HG03103 (cell line): Measurements from ENCODE around the gene C9orf85.
"Not testable (repeated sequence)": the region's sequence is repeated elsewhere in the genome, so short reads cannot be mapped to it uniquely, and the experiment has no call there.

Experiments used
- ATAC-seq: cut with Tn5 transposase; IDR thresholded peaks from one replicate; pipeline ENCODE4 v1.9.1; 2021; ENCODE audit warnings: low read depth; ENCODE audit not compliant: unreplicated experiment

The C9orf85 gene

DNA sequence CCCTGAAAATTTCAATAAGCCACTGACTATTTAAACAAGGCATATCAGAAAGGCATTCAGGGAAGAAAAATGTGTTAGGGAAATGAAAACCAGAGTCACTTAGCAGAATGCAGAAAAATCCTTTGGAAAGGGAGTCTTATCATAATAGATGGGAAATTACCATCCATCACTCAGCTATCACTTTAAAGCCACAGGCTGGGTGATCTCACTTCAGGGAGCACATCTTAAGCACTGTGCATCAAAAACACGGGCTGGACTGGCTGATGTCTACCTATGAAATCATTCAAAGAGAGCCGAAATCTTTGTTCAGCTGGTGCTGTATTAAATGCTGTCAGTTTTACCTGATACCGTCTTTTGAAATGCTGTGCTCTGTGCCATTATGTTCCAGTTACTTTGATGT lies 75.5 kb downstream of the C9orf85 start:
- ATAC-seq: no peak

DNA sequence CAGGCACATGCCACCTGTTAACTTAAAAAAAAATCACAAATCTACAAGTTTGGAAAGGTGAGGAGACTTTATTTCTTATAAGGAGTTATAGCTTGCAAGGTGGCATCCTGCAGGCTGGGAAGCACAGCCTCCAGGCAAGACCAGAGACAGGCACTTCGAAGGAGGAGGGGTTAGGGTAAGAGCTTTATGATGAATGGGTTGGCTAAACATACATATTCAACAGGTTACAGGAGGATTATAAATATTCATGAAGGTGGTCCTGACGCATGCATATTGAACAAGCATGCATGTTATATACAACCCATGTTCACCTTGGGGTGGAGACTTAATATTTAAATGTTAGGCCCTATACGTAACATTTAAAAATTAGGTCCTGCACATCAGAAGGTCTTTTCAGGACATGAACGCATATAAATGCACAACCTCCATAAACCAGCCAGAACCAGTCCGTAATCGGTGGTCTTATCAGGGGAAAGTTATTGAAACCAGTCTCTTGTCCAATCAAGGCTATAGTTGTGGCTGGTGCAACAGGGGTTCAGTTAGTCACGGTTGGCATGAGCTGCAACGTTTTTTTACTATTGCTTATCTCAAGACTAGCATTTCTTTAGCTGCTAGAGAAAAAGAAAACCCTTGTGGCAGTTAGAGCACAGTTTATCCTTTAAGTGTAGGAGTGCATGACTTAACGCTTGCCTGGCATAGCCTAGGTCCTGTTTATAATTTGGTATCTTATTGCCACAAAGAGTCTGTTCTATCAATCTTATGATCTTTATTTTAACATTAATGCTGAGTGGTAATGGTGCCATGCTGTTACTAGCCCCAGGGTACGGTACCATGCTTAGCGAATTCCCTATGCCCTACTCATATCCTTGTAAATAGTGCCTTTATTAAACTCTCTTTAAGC lies 76.3 kb downstream of the C9orf85 start:
- ATAC-seq: no peak

DNA sequence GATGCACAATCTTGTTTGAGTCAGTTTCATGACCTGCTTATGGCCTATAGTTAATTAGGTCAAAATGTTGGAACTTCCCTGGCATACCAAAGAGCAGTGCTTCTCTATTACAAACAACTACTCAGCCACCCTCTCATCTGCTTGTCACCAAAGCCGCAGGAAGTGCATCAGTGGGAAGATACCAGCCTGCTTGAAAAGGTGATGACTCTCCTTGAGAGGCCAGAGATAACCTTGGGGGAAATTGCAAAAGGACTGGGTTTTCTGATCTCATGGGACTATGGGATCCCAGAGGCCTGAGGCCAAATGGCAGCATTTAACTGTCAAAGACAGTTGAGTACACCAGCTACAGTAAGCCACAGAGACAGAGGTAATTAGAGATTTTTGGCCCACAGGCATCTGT lies 79.0 kb downstream of the C9orf85 start:
- ATAC-seq: no peak

DNA sequence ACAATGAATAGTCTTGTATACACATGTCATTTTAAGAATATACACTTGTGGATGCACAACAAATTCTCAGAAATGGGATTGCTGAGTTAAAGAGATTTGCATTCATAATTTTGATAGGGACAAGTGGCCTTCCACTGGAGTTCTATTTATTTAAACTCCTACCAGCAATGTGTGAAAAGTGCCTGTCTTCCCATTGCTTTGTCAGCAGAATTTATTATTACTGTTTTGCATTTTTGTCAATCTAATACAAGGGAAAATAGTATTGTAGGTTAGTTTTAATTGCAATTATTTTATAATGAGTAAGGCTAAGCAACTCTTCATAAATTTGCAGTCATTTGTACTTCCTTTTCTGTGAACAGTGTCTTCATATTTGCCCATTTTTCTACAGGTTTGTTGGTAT lies 94.0 kb downstream of the C9orf85 start:
- ATAC-seq: no peak

DNA sequence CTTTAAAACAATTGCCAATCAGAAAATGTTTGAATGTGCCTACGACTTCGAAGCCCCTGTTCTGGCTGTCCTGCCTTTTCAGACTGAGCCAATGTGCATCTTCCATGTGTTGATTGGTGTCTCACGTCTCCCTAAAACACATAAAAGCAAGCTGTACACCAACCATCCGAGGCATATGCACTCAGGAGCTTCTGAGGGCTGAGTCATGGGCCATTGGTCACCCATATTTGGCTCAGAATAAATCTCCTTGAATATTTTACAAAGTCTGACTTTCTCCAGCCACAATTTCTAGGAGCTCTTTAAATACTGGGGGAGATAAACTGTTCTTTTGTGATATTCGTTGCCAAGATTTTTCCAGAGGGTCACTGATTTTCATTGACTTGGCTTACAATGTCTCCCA lies 95.1 kb downstream of the C9orf85 start:
- no peak for ATAC-seq

DNA sequence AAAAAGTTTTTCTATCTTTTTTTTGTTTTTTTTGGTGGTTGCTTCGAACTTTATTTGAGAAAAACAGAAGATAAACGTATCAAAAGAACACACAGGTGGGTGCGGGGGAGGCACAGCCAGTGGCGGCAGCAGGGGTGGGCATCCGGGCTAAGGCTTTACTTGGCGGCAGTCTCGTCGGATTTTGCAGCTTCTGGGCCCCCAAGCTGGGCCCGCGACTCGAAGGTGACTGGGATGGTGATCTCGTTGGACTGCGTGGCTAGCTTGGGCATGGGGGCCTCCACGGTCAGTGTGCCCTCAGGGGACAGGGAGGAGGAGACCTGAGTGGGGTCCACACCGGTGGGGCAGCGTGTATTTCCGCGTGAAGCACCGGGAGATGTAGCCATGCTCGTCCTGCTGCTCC lies 96.3 kb downstream of the C9orf85 start:
- ATAC-seq: not testable (repeated sequence)

DNA sequence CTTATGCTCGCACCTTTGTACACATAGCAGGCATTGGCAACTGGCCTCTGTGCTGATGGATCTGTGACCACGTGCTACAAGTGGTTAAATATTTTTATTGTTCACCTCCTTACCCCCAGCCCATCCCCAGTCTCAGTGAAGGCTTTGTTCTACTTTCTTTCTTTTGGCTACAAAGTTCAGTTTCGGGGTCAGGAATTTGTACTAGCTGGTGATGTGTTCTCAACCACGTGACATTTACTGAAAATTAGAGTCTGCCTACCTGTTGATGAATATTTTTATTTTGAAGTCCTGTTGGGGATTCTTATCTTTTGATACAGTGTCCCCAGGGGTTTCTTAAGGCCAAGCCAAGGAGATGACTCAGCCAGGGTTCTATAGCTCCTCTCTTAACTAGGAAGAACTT lies 101.2 kb downstream of the C9orf85 start:
- ATAC-seq: no peak

DNA sequence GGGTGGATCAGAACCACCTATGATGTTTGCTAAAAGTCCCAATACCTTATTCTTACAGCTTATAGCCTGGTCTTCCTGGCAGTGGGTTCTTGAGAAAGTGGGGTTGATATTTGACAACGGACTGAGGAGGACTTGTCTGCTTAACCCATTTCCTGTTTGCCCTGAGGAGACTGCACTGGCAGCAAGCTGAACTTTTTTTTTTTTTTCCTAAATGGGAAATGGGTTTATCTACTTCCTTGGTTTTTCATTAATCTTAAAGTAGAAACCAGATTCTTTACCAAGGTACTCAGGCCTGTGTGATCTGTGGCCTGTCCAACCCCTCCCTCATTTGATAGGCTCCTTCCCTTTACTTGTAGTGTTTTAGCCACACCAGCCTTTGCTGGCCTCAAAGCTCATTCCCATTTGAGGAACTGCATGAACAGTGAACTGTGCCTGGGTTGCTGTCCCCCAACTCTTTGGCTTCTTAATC lies 101.9 kb downstream of the C9orf85 start:
- ATAC-seq: no peak

DNA sequence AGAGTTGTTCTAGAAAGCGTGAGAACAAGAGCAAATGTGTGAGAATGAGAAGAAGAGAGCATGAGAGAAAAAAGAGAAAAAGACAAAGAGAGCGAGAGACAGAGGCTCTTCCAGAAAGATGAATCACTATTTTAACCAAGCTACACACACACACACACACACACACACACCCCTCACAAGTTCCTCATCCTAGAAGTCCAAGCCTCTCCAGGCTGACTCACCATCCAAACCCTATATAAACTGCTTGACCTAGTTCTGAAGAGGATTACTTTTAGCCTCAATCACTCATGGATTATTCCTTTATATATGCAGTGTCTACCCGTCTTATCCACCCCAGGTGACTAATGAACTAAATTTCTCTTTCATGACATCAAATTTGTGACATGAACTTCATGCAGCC lies 111.4 kb downstream of the C9orf85 start:
- ATAC-seq: no peak
